Fibroblast of peridontal ligament (primary cell): Measurements from ENCODE around the gene TPP1.

Experiments
- DNase-seq: peaks from one replicate; pipeline ENCODE4 v3.0.0-alpha.2; 2010; ENCODE audit errors: extremely low read depth

The TPP1 gene

GRCh38 chr11:6627762-6628241 lies 8.6 kb upstream of the TPP1 start:
- DNase-seq = no peak

GRCh38 chr11:6626971-6627761 lies 7.9 kb upstream of the TPP1 start:
- no peak for DNase-seq

- DNase-seq = no peak
Observed at GRCh38 chr11:6625832-6626420, 6.7 kb upstream of the TPP1 start.

GRCh38 chr11:6625156-6625831 lies 6.1 kb upstream of the TPP1 start:
- no peak for DNase-seq

- DNase-seq = no peak
Observed at GRCh38 chr11:6623391-6624363, 4.5 kb upstream of the TPP1 start.

- no peak for DNase-seq
Observed at GRCh38 chr11:6622261-6623171, 3.3 kb upstream of the TPP1 start.

GRCh38 chr11:6621711-6622211 lies 2.5 kb upstream of the TPP1 start:
- DNase-seq = no peak

GRCh38 chr11:6620636-6621035 lies 1.4 kb upstream of the TPP1 start:
- DNase-seq = no peak

GRCh38 chr11:6618117-6619003 lies 862 bp downstream of the TPP1 start:
- DNase-seq = peak; percentile 84

GRCh38 chr11:6617315-6617781 lies 1.9 kb downstream of the TPP1 start:
- DNase-seq = no peak

- DNase-seq = no peak
Observed at GRCh38 chr11:6616596-6617250, 2.5 kb downstream of the TPP1 start.

GRCh38 chr11:6615882-6616585 lies 3.2 kb downstream of the TPP1 start:
- DNase-seq = no peak

GRCh38 chr11:6615046-6615445 lies 4.2 kb downstream of the TPP1 start:
- DNase-seq = no peak

- no peak for DNase-seq
Observed at GRCh38 chr11:6614446-6614845, 4.8 kb downstream of the TPP1 start.

GRCh38 chr11:6613496-6613895 lies 5.7 kb downstream of the TPP1 start:
- no peak for DNase-seq

- peak; percentile 94 for DNase-seq
Observed at GRCh38 chr11:6612213-6613041, 6.8 kb downstream of the TPP1 start, which contains the start of gene TAF10. Gene TAF10, minus strand, starts transcription at chr11:6612216. Its CDS starts 27 bp downstream, at chr11:6612189.

GRCh38 chr11:6611963-6612212 lies 7.3 kb downstream of the TPP1 start:
- DNase-seq = no peak
